Activated CD4-positive, alpha-beta T cell treated with anti-CD3 and anti-CD28 coated beads, Interleukin-2, amount 50 U/mL, for 16 hours (primary cell): ENCODE data around the gene PDE4D.
"Not testable (repeated sequence)": the region's sequence is repeated elsewhere in the genome, so short reads cannot be mapped to it uniquely, and the experiment has no call there.

Experiments
- DNase-seq: peaks from one replicate; pipeline ENCODE4 v3.0.0-alpha.2; 2020

PDE4D gene

DNA sequence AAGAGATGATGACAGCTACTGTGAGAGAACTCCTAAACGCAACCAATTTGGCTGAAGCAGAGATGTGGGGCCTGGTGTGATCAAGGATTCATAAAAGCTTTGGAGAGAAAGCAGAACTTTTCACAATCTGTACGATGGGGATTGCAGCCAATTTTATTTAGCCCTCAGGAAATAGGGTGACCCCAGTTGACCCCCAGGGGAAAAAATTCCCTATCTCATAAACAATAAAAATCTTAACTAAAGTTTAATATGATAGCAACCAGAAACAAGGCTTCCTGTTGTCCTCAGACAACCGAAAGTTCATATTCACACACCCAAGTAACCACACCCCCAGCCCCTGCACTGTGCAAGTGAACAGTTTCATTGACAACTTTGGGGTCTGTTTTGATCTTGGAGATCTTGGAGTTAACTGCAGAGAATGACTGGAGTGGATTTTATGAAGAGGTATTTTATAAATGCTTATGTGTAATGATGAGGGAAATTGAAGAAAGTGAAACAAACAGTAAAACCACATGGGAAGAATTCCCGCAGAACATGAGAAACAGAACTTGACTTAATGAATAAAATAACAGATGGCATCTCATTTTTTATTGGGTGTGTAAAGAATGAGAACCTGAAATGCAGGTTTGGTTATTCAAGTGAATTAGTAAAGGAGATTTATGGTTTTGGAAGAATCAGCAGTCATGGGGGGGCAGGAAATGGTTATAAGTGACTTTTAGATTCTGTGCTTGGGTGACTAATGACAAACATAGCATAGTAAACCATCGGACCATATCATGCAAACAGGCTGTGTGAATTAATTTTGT lies 94.5 kb downstream of the PDE4D start:
- DNase-seq: peak; percentile 2

GRCh38 chr5:59795141-59795540 lies 98.4 kb downstream of the PDE4D start:
- DNase-seq: no peak

- DNase-seq: no peak
Measured at GRCh38 chr5:59792983-59793585, 100.4 kb downstream of the PDE4D start.

DNA sequence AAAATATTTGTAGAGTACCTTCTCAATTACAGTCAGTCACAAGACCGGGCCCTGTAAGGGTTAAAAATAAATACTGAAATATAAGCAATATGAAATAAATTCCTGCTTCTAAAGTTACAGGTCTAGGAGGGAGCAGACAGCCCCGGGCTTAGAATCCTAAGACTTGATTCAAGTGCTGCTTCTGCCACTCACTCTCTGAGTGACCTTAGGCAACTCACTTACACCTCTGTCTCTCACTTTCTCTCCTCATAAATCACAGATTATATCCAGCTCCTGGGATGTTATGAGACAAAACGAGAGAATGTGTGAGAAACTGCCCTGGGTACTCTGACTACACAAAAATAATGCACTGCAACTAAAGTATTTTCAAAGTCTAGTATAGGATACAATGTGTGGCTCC lies 101.9 kb downstream of the PDE4D start:
- no peak for DNase-seq

DNA sequence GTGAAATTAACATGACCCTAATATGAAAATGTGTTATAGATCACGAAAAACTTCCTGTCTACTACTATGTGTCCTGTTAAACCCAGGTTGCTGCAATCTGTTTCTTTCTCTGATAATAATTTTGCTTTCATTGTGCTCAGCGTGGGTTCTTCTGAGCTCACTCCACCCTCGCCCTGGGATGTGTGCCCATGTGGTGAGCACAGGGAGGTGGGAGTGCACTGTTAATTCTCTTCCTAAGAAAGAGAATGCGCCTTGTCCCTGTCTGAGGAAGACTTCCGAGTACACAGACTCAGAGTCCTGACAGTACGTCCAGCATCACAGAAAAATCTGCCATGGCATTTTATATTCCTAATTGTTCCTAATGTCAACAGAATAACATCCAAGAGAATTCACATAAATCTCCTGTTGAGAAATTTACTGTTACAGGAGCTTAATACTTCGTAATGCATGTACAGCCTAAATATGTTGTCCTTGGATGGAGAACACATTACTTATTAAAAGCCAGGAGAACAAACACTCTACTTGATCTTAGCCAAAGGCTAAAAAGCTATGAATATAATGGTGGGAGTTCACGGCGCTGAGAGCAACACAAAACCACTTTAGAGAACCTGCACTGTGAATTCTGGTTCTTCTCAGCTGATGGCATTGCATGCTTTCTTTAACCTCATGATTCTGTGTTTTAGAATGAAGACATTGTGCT lies 102.6 kb downstream of the PDE4D start:
- DNase-seq: no peak

DNA sequence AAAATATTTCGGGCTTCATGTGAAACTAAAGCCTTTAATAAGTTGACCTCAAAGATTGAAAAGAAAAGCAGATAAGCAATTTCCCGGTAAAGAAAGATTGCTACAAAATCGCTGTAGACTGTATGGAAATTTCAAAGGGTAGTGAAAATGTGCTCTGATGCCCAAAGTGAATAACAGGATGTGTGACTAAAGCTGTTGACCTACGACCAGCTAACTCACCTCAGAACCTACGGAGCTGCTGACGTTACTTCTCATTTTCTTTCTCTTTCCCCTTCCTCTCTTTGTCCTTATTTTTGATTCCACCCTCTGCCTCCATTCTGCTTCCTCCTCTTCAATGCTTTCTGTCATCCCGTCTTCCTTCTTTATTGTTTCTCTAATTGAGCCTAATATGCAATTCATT lies 103.2 kb downstream of the PDE4D start:
- DNase-seq: peak; percentile 14

DNA sequence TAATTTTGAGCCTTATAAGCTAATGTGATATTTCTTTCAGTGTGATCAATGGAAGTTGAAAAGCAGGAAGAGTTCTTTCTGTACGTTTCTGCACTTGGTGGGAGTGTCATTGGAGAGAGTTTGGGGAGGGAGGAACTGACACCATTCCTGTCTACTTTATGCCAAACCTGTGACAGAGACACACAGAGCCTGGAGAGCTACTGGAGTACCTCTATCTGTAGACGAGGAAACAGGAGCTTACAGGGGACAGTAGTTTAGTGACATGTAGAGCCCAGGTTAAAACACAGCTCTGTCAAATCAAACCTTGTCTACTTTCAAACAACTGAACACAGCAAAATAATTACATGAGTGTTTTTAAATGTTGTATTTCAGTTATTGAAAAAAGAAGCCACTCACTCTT lies 103.6 kb downstream of the PDE4D start:
- no peak for DNase-seq

DNA sequence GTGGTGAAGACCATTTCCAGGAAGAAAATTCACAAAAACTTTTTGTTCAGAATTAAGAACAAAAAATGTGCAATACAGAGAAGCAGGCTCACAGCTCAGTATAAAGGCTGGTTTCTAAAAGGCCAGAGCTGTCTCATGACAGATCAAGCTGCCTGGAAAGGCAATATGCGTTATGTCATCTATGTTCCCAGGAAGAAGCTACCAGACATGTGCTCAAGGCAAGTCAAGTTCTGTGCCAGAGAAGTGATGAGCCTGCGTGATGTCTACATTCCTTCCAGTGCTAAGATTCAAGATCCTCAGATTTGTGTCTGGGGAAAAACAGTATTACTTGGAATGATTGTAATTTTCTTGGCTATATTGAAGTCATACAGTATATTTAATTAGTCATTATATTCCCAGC lies 104.3 kb downstream of the PDE4D start:
- no peak for DNase-seq

- no peak for DNase-seq
Measured at GRCh38 chr5:59786334-59786805, 107.2 kb downstream of the PDE4D start.

DNA sequence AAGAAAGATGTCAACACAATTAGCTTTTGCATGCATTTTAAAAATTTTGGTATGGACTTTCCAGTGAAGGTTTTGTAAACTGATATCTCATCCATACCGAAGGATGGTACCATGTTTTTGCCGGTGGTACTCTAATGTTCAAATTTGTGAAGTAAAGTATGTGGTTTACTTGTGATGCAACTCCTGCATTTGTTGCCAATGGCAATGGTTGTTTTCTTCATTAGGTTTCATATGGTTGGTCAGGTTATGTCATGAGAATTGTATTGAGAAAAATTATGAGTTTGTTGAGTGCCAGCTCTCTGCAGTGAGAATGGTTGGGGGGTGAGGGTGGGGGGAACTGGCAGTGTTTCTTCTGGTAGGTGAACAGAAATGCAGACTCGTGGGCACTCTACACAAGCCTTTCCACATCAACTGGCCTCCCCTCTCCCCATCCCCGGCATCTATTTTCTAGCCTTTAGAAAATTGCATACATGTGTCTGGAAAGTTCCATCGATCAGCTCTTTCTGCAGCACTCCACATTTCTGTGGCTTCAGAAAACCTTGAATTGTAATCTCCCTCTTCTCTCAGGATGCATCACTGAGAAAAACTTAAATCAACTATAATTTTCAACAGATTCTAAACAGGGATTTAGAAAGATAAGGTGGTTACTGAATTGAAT lies 107.7 kb downstream of the PDE4D start:
- no peak for DNase-seq

- not testable (repeated sequence) for DNase-seq
Measured at GRCh38 chr5:59784708-59785107, 108.8 kb downstream of the PDE4D start.

- DNase-seq: no peak
Measured at GRCh38 chr5:59783264-59783663, 110.3 kb downstream of the PDE4D start.

DNA sequence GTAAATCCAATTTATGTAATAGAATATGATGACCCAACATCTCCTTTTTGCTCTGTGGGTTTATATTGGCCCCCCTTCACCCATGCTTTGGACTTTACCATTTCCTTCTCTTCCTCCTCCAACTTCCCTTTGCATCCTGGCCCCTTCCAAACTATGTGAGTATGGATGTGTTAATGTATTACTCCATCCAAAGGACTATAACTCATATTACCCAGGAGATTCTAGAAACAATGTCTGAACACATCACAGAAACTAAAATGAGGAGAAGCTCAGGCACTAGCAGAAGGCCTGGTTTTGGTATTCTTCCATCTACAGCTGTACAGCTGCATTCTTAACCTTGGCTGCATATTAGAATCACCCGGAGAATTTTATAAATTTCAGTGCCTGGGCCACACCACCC lies 110.7 kb downstream of the PDE4D start:
- DNase-seq: no peak

DNA sequence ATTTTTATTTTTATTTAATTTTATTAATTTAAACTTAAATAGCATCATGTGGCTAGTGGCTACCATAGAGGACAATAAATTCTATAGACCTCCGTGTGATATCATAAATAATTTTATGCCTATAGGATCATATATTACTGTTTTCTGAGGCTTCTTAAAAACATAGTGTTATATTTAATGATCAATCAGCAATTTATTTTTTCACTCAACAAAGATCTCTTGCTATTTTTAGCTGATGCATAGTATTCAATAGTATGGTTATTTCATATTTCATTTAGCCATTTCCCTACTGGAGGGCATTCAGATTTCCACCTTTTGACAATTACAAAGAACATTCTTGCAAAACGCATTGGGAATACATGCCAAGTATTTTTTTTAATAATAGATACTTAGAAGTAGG lies 114.1 kb downstream of the PDE4D start:
- no peak for DNase-seq

- DNase-seq: no peak
Measured at GRCh38 chr5:59777028-59777427, 116.5 kb downstream of the PDE4D start.

GRCh38 chr5:59773294-59773693 lies 120.2 kb downstream of the PDE4D start:
- DNase-seq: no peak

DNA sequence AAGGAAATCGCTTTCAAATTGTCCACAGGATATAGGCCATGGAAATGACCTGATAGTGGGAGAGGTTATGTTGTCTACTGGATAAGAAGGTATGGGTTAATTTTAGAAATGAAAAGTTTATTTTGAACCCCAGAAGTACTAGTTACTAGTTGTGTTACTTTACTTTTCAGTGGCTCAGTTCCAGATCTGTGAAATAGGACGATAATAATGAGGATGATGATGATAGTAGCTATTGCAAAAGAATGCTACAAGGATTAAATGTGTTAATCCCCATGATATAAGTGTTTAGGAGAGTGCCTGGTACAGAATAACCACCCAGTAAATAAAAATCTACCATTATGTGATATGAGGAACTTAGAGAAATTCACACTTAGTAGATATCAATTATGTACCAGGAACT lies 120.8 kb downstream of the PDE4D start:
- no peak for DNase-seq

- no peak for DNase-seq
Measured at GRCh38 chr5:59772206-59772605, 121.3 kb downstream of the PDE4D start.

DNA sequence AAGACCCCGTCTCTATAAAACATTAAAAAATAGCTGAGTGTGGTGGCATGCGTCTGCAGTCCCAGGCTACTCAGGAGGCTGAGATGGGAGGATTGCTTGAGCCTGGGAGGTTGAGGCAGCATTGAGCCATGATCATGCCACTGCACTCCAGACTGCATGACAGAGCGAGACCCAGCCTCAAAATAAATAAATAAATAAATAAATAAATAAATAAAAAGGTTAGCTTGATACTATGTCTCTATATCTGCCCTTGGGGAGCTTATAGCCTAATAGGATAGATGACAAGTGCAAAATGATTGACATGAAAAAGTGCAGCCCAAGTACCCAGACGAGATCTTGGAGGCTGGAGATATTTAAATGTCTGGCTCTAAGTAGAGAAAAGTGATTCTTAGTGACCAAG lies 122.6 kb downstream of the PDE4D start:
- DNase-seq: no peak

GRCh38 chr5:59769832-59770231 lies 123.7 kb downstream of the PDE4D start:
- no peak for DNase-seq

- DNase-seq: no peak
Measured at GRCh38 chr5:59769041-59769360, 124.5 kb downstream of the PDE4D start.

- no peak for DNase-seq
Measured at GRCh38 chr5:59768152-59769040, 125.1 kb downstream of the PDE4D start.
